K562 (cell line): ENCODE results near the gene NVL. TPM values are rescaled to one million over a fixed set of nuclear protein-coding genes. Genes with fewer than 3 reads are reported as not detected.

Experiments used
- ATAC-seq: fragments of 200-7000 bp; cut with Tn5 transposase; 3 replicates; pipeline ENCODE4 v1.9.1; 2020; ENCODE audit warnings: moderate library complexity
- BruUV-seq: library from RNA; stranded (reverse); fragments of 400-500 nt; replicated peaks from 2 replicates; lab custom pipeline; 2021; lab: Mats Ljungman, UMichigan
- CTCF ChIA-PET: fragments of 300-600 bp; formaldehyde crosslinking; extraction: SDS; loops from one replicate; lab custom pipeline; 2021; ENCODE audit warnings: low intra/inter-chr PET ratio; lab: Yijun Ruan, JAX
- POLR2A ChIA-PET: fragments of 300-600, 350-650 bp; sonication (Branson Sonifier 250); formaldehyde crosslinking; extraction: SDS; loops from one replicate; lab custom pipeline; 2021; ENCODE audit warnings: antibody characterized with exemption, inconsistent platforms; lab: Yijun Ruan, JAX
- DNase-seq, 4 experiments: peaks; one replicate each; pipeline versions ENCODE4 v3.0.0 to v3.0.0-alpha.2; 2011 to 2018; ENCODE audit warnings: low spot score in 3 of 4, mixed read lengths in 3 of 4; ENCODE audit errors: extremely low read depth in 1 of 4
- FAIRE-seq: peaks from 2 replicates; lab custom pipeline; 2011; peaks lifted over from hg19 to GRCh38; lab: Jason Lieb, UNC
- H2AFZ ChIP-seq: 2 replicates; pipeline ENCODE4 v1.6.0; 2011; ENCODE audit warnings: low read depth, low read length, control low read depth, inconsistent platforms
- H3K27ac ChIP-seq: fragments of 200-600 bp; 3 replicates; pipeline ENCODE4 v1.8.0; 2011; ENCODE audit warnings: low read depth, mild to moderate bottlenecking, control low read depth, inconsistent platforms, low read length, moderate library complexity, mixed read lengths; ENCODE audit errors: extremely low read depth
- H3K27me3 ChIP-seq, 2 experiments: fragments of 300-600 bp in 1 of 2; 2 replicates in 1 of 2; 3 replicates in 1 of 2; pipeline versions ENCODE4 v1.6.0 to v1.8.0; 2011; ENCODE audit warnings: inconsistent platforms in 2 of 2, low read length in 2 of 2, mild to moderate bottlenecking in 1 of 2, mixed read lengths in 1 of 2, moderate library complexity in 1 of 2; ENCODE audit not compliant: control insufficient read depth in 2 of 2, insufficient read depth in 2 of 2
- H3K36me3 ChIP-seq: fragments of 300-600 bp; 3 replicates; pipeline ENCODE4 v1.8.0; 2011; ENCODE audit warnings: mild to moderate bottlenecking, low read length, inconsistent platforms; ENCODE audit not compliant: control insufficient read depth, insufficient read depth
- H3K4me1 ChIP-seq, 2 experiments: fragments of 200-600 bp in 1 of 2; replicated peaks in 1 of 2; 2 replicates in 1 of 2; 3 replicates in 1 of 2; pipeline versions ENCODE4 v1.5.1 to v1.8.0; 2011; ENCODE audit warnings: inconsistent platforms in 2 of 2, low read length in 2 of 2, mild to moderate bottlenecking in 1 of 2, mixed read lengths in 1 of 2, moderate library complexity in 1 of 2; ENCODE audit not compliant: control insufficient read depth in 2 of 2, insufficient read depth in 2 of 2
- H3K4me2 ChIP-seq: 2 replicates; pipeline ENCODE4 v1.6.1; 2011; ENCODE audit warnings: low read length, control low read depth, inconsistent platforms, mixed read lengths; ENCODE audit not compliant: insufficient read depth
- H3K4me3 ChIP-seq: fragments of 200-600 bp; sonication (generic), shearing (Covaris generic); 2 replicates; pipeline ENCODE4 v1.5.1; 2016; ENCODE audit warnings: control low read depth, inconsistent platforms
- H3K79me2 ChIP-seq: fragments of 200-600 bp; 3 replicates; pipeline ENCODE4 v1.8.0; 2011; ENCODE audit warnings: low read length, inconsistent platforms; ENCODE audit not compliant: control insufficient read depth, insufficient read depth
- H3K9ac ChIP-seq, 2 experiments: 2 replicates each; pipeline versions ENCODE4 v1.6.0 to v1.6.1; 2011; ENCODE audit warnings: low read depth in 2 of 2, low read length in 2 of 2, control low read depth in 1 of 2, inconsistent platforms in 1 of 2, mild to moderate bottlenecking in 1 of 2, mixed read lengths in 1 of 2; ENCODE audit not compliant: insufficient read depth in 1 of 2
- H3K9me1 ChIP-seq: one replicate; pipeline ENCODE4 v1.6.0; 2011; ENCODE audit warnings: inconsistent platforms, mild to moderate bottlenecking, low read length, moderate library complexity; ENCODE audit not compliant: control insufficient read depth, insufficient read depth
- H3K9me3 ChIP-seq: replicated peaks from 2 replicates; pipeline ENCODE4 v1.5.1; 2011; ENCODE audit warnings: low read depth, low read length, inconsistent platforms; ENCODE audit not compliant: control insufficient read depth, insufficient read depth
- H4K20me1 ChIP-seq: replicated peaks from 2 replicates; pipeline ENCODE4 v1.6.1; 2011; ENCODE audit warnings: low read length, inconsistent platforms, mixed read lengths; ENCODE audit not compliant: control insufficient read depth, insufficient read depth
- CBFA2T2 ChIP-seq: fragments of 450-650 bp; conservative IDR thresholded peaks from 2 replicates; pipeline ENCODE4 v1.6.1; 2017; ENCODE audit warnings: mild to moderate bottlenecking
- ILK ChIP-seq: fragments of 450-650 bp; IDR thresholded peaks from 2 replicates; pipeline ENCODE4 v1.6.1; 2016; ENCODE audit warnings: missing genetic modification characterization, low read depth, mild to moderate bottlenecking, missing compliant biosample characterization, moderate library complexity, borderline replicate concordance
- KAT2B ChIP-seq: IDR thresholded peaks from one replicate; pipeline ENCODE4 v1.6.1; 2012; ENCODE audit warnings: low read depth, mild to moderate bottlenecking, control low read depth, inconsistent platforms, low read length, moderate library complexity
- KDM5B ChIP-seq: fragments of 200-600 bp; sonication (generic); IDR thresholded peaks from 2 replicates; pipeline ENCODE4 v1.6.1; 2012; ENCODE audit warnings: low read depth, mild to moderate bottlenecking, moderate library complexity, low read length, control low read depth, inconsistent platforms; ENCODE audit not compliant: insufficient replicate concordance
- KLF10 ChIP-seq: fragments of 250-450 bp; sonication (Bioruptor Pico); IDR thresholded peaks from 2 replicates; pipeline ENCODE4 v1.6.1; 2021; ENCODE audit warnings: matching md5 sums
- POLR2AphosphoS5 ChIP-seq: IDR thresholded peaks from 2 replicates; pipeline ENCODE4 v1.6.1; 2011; ENCODE audit warnings: mild to moderate bottlenecking, low read depth, low read length, moderate library complexity; ENCODE audit not compliant: control insufficient read depth, insufficient read depth
- PPARD ChIP-seq: fragments of 250-450 bp; sonication (Bioruptor Pico); IDR thresholded peaks from 2 replicates; pipeline ENCODE4 v1.8.0; 2022; ENCODE audit warnings: inconsistent platforms, mild to moderate bottlenecking, moderate library complexity
- SAFB ChIP-seq: fragments of 200-400 bp; formaldehyde crosslinking; IDR thresholded peaks from 2 replicates; pipeline ENCODE4 v1.6.1; 2017; ENCODE audit warnings: low read depth, low read length, borderline replicate concordance
- ZNF76 ChIP-seq: fragments of 250-450 bp; sonication (Bioruptor Pico); IDR thresholded peaks from 2 replicates; pipeline ENCODE4 v1.4.0; 2020; ENCODE audit warnings: mild to moderate bottlenecking, moderate library complexity, borderline replicate concordance
- WGBS: fragments of 100-300 bp; shearing (Covaris generic); methylation state at CpG from one replicate; pipeline ENCODE4 v1.1.6; 2016; ENCODE audit warnings: low coverage, mixed read lengths; ENCODE audit not compliant: insufficient coverage; ENCODE audit errors: missing lambda C conversion rate; 5-methylcytosine and 5-hydroxymethylcytosine counted together
- in situ Hi-C: fragments of 300-500 bp; cut with MboI; formaldehyde crosslinking; loops from 4 replicates; pipeline ENCODE4 v1.15.0; 2018; ENCODE audit warnings: inconsistent platforms, mixed read lengths
- intact Hi-C: fragments of 100-400 bp; cut with micrococcal nuclease; formaldehyde crosslinking; loops from 2 replicates; pipeline ENCODE4 v1.14.2; 2022
- polyA plus RNA-seq, 8 experiments: library from polyadenylated mRNA; depleted of rRNA in 4 of 8; stranded (reverse) in 5 of 8; unstranded in 3 of 8; fragments of >200 nt; fragmentation: Nextera tagmentation in 2 of 8; fragmentation: Illumina TruSeq in 1 of 8; extraction: Ambion mirVana in 2 of 8; extraction: Trizol in 1 of 8; gene quantifications; 2 replicates each; pipeline versions ENCODE4 v1.2.1 to v1.2.3, GENCODE V29; 2011 to 2014; ENCODE audit warnings: inconsistent platforms in 1 of 8, missing spikeins in 1 of 8
- total RNA-seq, 7 experiments: library from RNA; depleted of rRNA in 6 of 7; stranded (reverse); fragments of >200 nt in 6 of 7; fragmentation: Illumina TruSeq in 2 of 7; extraction: Trizol in 2 of 7; gene quantifications; 2 replicates each; pipeline versions ENCODE4 v1.2.1 to v1.2.3, GENCODE V29; 2011 to 2021; ENCODE audit warnings: low replicate concordance in 1 of 7
- TF ChIP-seq, protein P1 (sequence below): fragments of 200-400 bp; formaldehyde crosslinking; IDR thresholded peaks from 2 replicates; pipeline ENCODE4 v1.6.1; 2017; ENCODE audit warnings: mild to moderate bottlenecking, low read depth, low read length, moderate library complexity
- TF ChIP-seq, protein P2 (sequence below), 3 experiments: fragments of 200-800 bp in 1 of 3; fragments of 250-450 bp in 1 of 3; fragments of 450-650 bp in 1 of 3; sonication (Bioruptor Pico) in 1 of 3; sonication (Bioruptor generic) in 1 of 3; formaldehyde crosslinking in 1 of 3; IDR thresholded peaks; 2 replicates each; pipeline versions ENCODE4 v1.6.1 to v1.8.0; 2016 to 2022; ENCODE audit warnings: mild to moderate bottlenecking in 2 of 3, missing genetic modification characterization in 2 of 3, missing compliant biosample characterization in 1 of 3, moderate library complexity in 1 of 3
- TF ChIP-seq, protein P3 (sequence below): fragments of 450-650 bp; IDR thresholded peaks from 2 replicates; pipeline ENCODE4 v1.6.1; 2016; ENCODE audit warnings: missing biosample characterization, missing genetic modification characterization
- TF ChIP-seq, protein P4 (sequence below): sonication (generic); formaldehyde crosslinking; IDR thresholded peaks from 2 replicates; pipeline ENCODE4 v1.8.0; 2022; ENCODE audit warnings: mild to moderate bottlenecking, missing genetic modification reagents

The NVL gene
- total and polyA plus RNA-seq, 9 of the 15 experiments (the other 6 are each of a cell fraction or from before 2014, with no cell fraction given) = 32.5 to 86.6 (median 62.9) TPM

DNA sequence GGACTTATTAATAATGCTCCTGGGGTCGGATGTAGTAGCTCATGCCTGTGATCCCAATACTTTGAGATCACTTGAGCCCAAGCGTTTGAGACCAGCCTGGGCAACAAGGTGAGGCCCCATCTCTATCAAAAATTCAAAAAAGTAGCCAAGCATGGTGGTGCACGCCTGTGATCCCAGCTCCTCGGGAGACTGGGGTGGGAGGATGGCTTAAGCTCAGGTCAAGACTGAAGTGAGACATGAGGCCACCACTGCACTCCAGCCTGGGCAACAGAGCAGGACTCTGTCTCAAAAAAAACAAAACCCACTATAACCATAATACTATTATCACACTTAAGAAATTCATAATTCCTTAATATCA is 148.5 kb downstream of the NVL start:
- Histone ChIP-seq H3K9me1 (no peaks in the 10 kb centered on the region), H4K20me1 (0 out of 2 replicates have a peak, but pooled peaks cover 3% of the 10 kb centered on the region), H3K79me2 (peaks cover 33% of the 10 kb centered on the region), H2AFZ (no peak overlapping the region), H3K4me1 (peaks cover 14 to 33% of the 10 kb centered on the region in 2 experiments; a peak in 4 of 5 replicates), H3K9me3 (no peaks in the 10 kb centered on the region), H3K27me3 (no peaks in the 10 kb centered on the region), H3K9ac (peak overlapping the region in 1 of 2 experiments; percentile 24; a peak in 1 of 4 replicates), H3K36me3 (peaks cover 14% of the 10 kb centered on the region; the same call in 2 of the 3 replicates), H3K4me3 (no peak overlapping the region), H3K27ac (no peak overlapping the region), H3K4me2 (no peak overlapping the region)
- ATAC-seq (no peak), DNase-seq (no peak), FAIRE-seq (peak; percentile 37)
- POLR2A ChIA-PET = interaction anchor here (0.6 to 1.9 kb wide), 5 partner anchors 12 to 321 kb away, joined by 3 to 9 read pairs (median 4); partner anchors contain the start of gene NVL
- 73% methylated on average over 4 of the region's 4 CpGs for WGBS
- BruUV-seq = no TSS peak
- CTCF ChIA-PET = no interaction called here
- in situ Hi-C loops (no loop called here), intact Hi-C loops (loop anchor here (5.0 kb wide), 1 partner anchor 151 kb away; the partner anchor contains the start of gene NVL)
- TF ChIP-seq, protein P1, sequence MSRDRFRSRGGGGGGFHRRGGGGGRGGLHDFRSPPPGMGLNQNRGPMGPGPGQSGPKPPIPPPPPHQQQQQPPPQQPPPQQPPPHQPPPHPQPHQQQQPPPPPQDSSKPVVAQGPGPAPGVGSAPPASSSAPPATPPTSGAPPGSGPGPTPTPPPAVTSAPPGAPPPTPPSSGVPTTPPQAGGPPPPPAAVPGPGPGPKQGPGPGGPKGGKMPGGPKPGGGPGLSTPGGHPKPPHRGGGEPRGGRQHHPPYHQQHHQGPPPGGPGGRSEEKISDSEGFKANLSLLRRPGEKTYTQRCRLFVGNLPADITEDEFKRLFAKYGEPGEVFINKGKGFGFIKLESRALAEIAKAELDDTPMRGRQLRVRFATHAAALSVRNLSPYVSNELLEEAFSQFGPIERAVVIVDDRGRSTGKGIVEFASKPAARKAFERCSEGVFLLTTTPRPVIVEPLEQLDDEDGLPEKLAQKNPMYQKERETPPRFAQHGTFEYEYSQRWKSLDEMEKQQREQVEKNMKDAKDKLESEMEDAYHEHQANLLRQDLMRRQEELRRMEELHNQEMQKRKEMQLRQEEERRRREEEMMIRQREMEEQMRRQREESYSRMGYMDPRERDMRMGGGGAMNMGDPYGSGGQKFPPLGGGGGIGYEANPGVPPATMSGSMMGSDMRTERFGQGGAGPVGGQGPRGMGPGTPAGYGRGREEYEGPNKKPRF = no peak
- TF ChIP-seq SAFB = no peak
- TF ChIP-seq ZNF76 (CRISPR knock-in tag) = no peak
- no peak for TF ChIP-seq ILK
- no peak for TF ChIP-seq KLF10
- TF ChIP-seq POLR2AphosphoS5 = no peak
- no peak for TF ChIP-seq KAT2B
- TF ChIP-seq, protein P2, sequence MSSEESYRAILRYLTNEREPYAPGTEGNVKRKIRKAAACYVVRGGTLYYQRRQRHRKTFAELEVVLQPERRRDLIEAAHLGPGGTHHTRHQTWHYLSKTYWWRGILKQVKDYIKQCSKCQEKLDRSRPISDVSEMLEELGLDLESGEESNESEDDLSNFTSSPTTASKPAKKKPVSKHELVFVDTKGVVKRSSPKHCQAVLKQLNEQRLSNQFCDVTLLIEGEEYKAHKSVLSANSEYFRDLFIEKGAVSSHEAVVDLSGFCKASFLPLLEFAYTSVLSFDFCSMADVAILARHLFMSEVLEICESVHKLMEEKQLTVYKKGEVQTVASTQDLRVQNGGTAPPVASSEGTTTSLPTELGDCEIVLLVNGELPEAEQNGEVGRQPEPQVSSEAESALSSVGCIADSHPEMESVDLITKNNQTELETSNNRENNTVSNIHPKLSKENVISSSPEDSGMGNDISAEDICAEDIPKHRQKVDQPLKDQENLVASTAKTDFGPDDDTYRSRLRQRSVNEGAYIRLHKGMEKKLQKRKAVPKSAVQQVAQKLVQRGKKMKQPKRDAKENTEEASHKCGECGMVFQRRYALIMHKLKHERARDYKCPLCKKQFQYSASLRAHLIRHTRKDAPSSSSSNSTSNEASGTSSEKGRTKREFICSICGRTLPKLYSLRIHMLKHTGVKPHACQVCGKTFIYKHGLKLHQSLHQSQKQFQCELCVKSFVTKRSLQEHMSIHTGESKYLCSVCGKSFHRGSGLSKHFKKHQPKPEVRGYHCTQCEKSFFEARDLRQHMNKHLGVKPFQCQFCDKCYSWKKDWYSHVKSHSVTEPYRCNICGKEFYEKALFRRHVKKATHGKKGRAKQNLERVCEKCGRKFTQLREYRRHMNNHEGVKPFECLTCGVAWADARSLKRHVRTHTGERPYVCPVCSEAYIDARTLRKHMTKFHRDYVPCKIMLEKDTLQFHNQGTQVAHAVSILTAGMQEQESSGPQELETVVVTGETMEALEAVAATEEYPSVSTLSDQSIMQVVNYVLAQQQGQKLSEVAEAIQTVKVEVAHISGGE (CRISPR knock-in tag; IDR thresholded peaks at IDR 0.05) = no peak
- TF ChIP-seq, protein P3, sequence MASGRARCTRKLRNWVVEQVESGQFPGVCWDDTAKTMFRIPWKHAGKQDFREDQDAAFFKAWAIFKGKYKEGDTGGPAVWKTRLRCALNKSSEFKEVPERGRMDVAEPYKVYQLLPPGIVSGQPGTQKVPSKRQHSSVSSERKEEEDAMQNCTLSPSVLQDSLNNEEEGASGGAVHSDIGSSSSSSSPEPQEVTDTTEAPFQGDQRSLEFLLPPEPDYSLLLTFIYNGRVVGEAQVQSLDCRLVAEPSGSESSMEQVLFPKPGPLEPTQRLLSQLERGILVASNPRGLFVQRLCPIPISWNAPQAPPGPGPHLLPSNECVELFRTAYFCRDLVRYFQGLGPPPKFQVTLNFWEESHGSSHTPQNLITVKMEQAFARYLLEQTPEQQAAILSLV (tag) = no peak
- TF ChIP-seq, protein P4, sequence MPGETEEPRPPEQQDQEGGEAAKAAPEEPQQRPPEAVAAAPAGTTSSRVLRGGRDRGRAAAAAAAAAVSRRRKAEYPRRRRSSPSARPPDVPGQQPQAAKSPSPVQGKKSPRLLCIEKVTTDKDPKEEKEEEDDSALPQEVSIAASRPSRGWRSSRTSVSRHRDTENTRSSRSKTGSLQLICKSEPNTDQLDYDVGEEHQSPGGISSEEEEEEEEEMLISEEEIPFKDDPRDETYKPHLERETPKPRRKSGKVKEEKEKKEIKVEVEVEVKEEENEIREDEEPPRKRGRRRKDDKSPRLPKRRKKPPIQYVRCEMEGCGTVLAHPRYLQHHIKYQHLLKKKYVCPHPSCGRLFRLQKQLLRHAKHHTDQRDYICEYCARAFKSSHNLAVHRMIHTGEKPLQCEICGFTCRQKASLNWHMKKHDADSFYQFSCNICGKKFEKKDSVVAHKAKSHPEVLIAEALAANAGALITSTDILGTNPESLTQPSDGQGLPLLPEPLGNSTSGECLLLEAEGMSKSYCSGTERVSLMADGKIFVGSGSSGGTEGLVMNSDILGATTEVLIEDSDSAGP (CRISPR knock-in tag) = no peak
- no peak for TF ChIP-seq CBFA2T2
- no peak for TF ChIP-seq PPARD (CRISPR knock-in tag)
- no peak for TF ChIP-seq KDM5B
